H9 (cell line): Measurements from ENCODE around the gene SEMA5A. TPM values are rescaled to one million over a fixed set of nuclear protein-coding genes. Genes with fewer than 3 reads are reported as not detected.

ENCODE experiments used
- DNase-seq: peaks from one replicate; pipeline ENCODE4 v3.0.0-alpha.2; 2017
- H2AFZ ChIP-seq: one replicate; pipeline ENCODE4 v1.6.1; 2013; ENCODE audit warnings: mild to moderate bottlenecking, low read length, control low read depth, moderate library complexity
- H2AK5ac ChIP-seq: 2 replicates; pipeline ENCODE4 v1.6.1; 2013; ENCODE audit warnings: low read length, control low read depth, mixed read lengths; ENCODE audit not compliant: insufficient read length
- H2BK120ac ChIP-seq: one replicate; pipeline ENCODE4 v1.6.1; 2013; ENCODE audit warnings: low read depth, mild to moderate bottlenecking, low read length, control low read depth, inconsistent platforms; ENCODE audit not compliant: poor library complexity, severe bottlenecking
- H2BK12ac ChIP-seq: 2 replicates; pipeline ENCODE4 v1.6.1; 2013; ENCODE audit warnings: low read length, control low read depth, mixed read lengths, low read depth; ENCODE audit not compliant: insufficient read length
- H2BK15ac ChIP-seq: 2 replicates; pipeline ENCODE4 v1.6.1; 2013; ENCODE audit warnings: low read depth, low read length, control low read depth
- H2BK20ac ChIP-seq: one replicate; pipeline ENCODE4 v1.6.1; 2013; ENCODE audit warnings: low read depth, mild to moderate bottlenecking, low read length, control low read depth, inconsistent platforms; ENCODE audit not compliant: poor library complexity, severe bottlenecking
- H2BK5ac ChIP-seq: 2 replicates; pipeline ENCODE4 v1.6.1; 2013; ENCODE audit warnings: low read length, control low read depth, mixed read lengths; ENCODE audit not compliant: insufficient read length
- H3K14ac ChIP-seq: 2 replicates; pipeline ENCODE4 v1.6.1; 2013; ENCODE audit warnings: low read length, control low read depth; ENCODE audit not compliant: insufficient read depth
- H3K18ac ChIP-seq: 2 replicates; pipeline ENCODE4 v1.6.1; 2013; ENCODE audit warnings: low read depth, mild to moderate bottlenecking, mixed read lengths, low read length, control low read depth; ENCODE audit not compliant: insufficient read length
- H3K23ac ChIP-seq: 2 replicates; pipeline ENCODE4 v1.6.1; 2013; ENCODE audit warnings: low read length, control low read depth, mixed read lengths, low read depth; ENCODE audit not compliant: insufficient read length
- H3K23me2 ChIP-seq: 2 replicates; pipeline ENCODE4 v1.6.1; 2013; ENCODE audit warnings: low read depth, mild to moderate bottlenecking, mixed read lengths, low read length, control low read depth; ENCODE audit not compliant: insufficient read length, poor library complexity, severe bottlenecking
- H3K27ac ChIP-seq: 2 replicates; pipeline ENCODE4 v1.5.1; 2013; ENCODE audit warnings: low read length, control low read depth, mixed read lengths, low read depth; ENCODE audit not compliant: insufficient read length
- H3K27me3 ChIP-seq: 2 replicates; pipeline ENCODE4 v1.6.1; 2013; ENCODE audit warnings: low read length, control low read depth, inconsistent platforms; ENCODE audit not compliant: insufficient read depth
- H3K4ac ChIP-seq: 2 replicates; pipeline ENCODE4 v1.6.1; 2013; ENCODE audit warnings: low read depth, mild to moderate bottlenecking, control low read depth, inconsistent platforms, low read length, moderate library complexity
- H3K4me1 ChIP-seq: 2 replicates; pipeline ENCODE4 v1.6.1; 2013; ENCODE audit warnings: low read length, control low read depth, inconsistent platforms; ENCODE audit not compliant: insufficient read depth
- H3K4me2 ChIP-seq: 2 replicates; pipeline ENCODE4 v1.6.1; 2013; ENCODE audit warnings: low read length, control low read depth, mixed read lengths; ENCODE audit not compliant: insufficient read length, insufficient read depth
- H3K56ac ChIP-seq: 2 replicates; pipeline ENCODE4 v1.6.1; 2013; ENCODE audit warnings: low read depth, mild to moderate bottlenecking, mixed read lengths, low read length, control low read depth; ENCODE audit not compliant: insufficient read length
- H3K79me1 ChIP-seq: 2 replicates; pipeline ENCODE4 v1.6.1; 2013; ENCODE audit warnings: low read depth, mild to moderate bottlenecking, moderate library complexity, low read length, control low read depth, inconsistent platforms; ENCODE audit not compliant: insufficient read depth, poor library complexity, severe bottlenecking
- H3K79me2 ChIP-seq: 2 replicates; pipeline ENCODE4 v1.6.1; 2013; ENCODE audit warnings: low read length, control low read depth, inconsistent platforms; ENCODE audit not compliant: insufficient read depth
- H3K9ac ChIP-seq: 2 replicates; pipeline ENCODE4 v1.6.1; 2013; ENCODE audit warnings: low read length, control low read depth, mixed read lengths; ENCODE audit not compliant: insufficient read length; ENCODE audit errors: extremely low read depth
- H3K9me3 ChIP-seq: one replicate; pipeline ENCODE4 v1.6.1; 2013; ENCODE audit warnings: low read depth, low read length, inconsistent platforms; ENCODE audit not compliant: control insufficient read depth
- H3T11ph ChIP-seq: one replicate; pipeline ENCODE4 v1.6.1; 2013; ENCODE audit warnings: mild to moderate bottlenecking, low read length, control low read depth, inconsistent platforms
- H4K20me1 ChIP-seq: one replicate; pipeline ENCODE4 v1.6.1; 2013; ENCODE audit not compliant: control insufficient read depth, insufficient read length, insufficient read depth
- H4K5ac ChIP-seq: 2 replicates; pipeline ENCODE4 v1.6.1; 2013; ENCODE audit warnings: low read depth, mild to moderate bottlenecking, mixed read lengths, low read length, control low read depth; ENCODE audit not compliant: insufficient read length
- H4K8ac ChIP-seq: replicated peaks from 2 replicates; pipeline ENCODE4 v1.6.1; 2013; ENCODE audit warnings: low read length, control low read depth, mixed read lengths, low read depth; ENCODE audit not compliant: insufficient read length
- H4K91ac ChIP-seq: 2 replicates; pipeline ENCODE4 v1.6.1; 2013; ENCODE audit warnings: low read depth, mild to moderate bottlenecking, moderate library complexity, mixed read lengths, low read length, control low read depth; ENCODE audit not compliant: insufficient read length
- H3K27ac Mint-ChIP-seq, 3 experiments: 2 replicates in 2 of 3; 3 replicates in 1 of 3; pipeline ENCODE4 v1.8.0; 2020 to 2021; ENCODE audit warnings: mixed read lengths in 3 of 3, mild to moderate bottlenecking in 1 of 3, moderate library complexity in 1 of 3
- H3K27me3 Mint-ChIP-seq: 2 replicates; pipeline ENCODE4 v1.8.0; 2021; ENCODE audit warnings: low read depth, mild to moderate bottlenecking, moderate library complexity, mixed read lengths
- H3K36me3 Mint-ChIP-seq, 3 experiments: 2 replicates in 2 of 3; 3 replicates in 1 of 3; pipeline ENCODE4 v1.8.0; 2020 to 2021; ENCODE audit warnings: low read depth in 3 of 3, mixed read lengths in 3 of 3; ENCODE audit not compliant: insufficient read depth in 1 of 3
- H3K4me1 Mint-ChIP-seq, 2 experiments: 2 replicates each; pipeline ENCODE4 v1.8.0; 2020; ENCODE audit warnings: mixed read lengths in 2 of 2
- H3K4me3 Mint-ChIP-seq, 2 experiments: 2 replicates in 1 of 2; 3 replicates in 1 of 2; pipeline ENCODE4 v1.8.0; 2020 to 2021; ENCODE audit warnings: mild to moderate bottlenecking in 2 of 2, mixed read lengths in 2 of 2, moderate library complexity in 1 of 2
- H3K9me3 Mint-ChIP-seq, 2 experiments: 2 replicates in 1 of 2; 3 replicates in 1 of 2; pipeline ENCODE4 v1.8.0; 2020; ENCODE audit warnings: mild to moderate bottlenecking in 2 of 2, mixed read lengths in 2 of 2, moderate library complexity in 1 of 2
- WGBS: extraction: QIAGEN DNeasy Blood & Tissue Kit; methylation state at CpG from one replicate; pipeline ENCODE4 v1.1.7; 2013; ENCODE audit warnings: missing lambda C conversion rate, low lambda C conversion rate, mixed read lengths; ENCODE audit not compliant: insufficient read length; ENCODE audit errors: extremely low coverage; 5-methylcytosine and 5-hydroxymethylcytosine counted together
- total RNA-seq: library from RNA; stranded (reverse); gene quantifications from 2 replicates; pipeline ENCODE4 v1.2.1, GENCODE V29; 2021
- TF ChIP-seq, protein P1 (sequence below): fragments of 200-600 bp; sonication (generic); conservative IDR thresholded peaks from 3 replicates; pipeline ENCODE4 v1.8.0; 2021; ENCODE audit warnings: antibody characterized with exemption, mild to moderate bottlenecking

The SEMA5A gene
- total RNA-seq, 1 experiment from 2014 or later: 4.3 TPM

DNA sequence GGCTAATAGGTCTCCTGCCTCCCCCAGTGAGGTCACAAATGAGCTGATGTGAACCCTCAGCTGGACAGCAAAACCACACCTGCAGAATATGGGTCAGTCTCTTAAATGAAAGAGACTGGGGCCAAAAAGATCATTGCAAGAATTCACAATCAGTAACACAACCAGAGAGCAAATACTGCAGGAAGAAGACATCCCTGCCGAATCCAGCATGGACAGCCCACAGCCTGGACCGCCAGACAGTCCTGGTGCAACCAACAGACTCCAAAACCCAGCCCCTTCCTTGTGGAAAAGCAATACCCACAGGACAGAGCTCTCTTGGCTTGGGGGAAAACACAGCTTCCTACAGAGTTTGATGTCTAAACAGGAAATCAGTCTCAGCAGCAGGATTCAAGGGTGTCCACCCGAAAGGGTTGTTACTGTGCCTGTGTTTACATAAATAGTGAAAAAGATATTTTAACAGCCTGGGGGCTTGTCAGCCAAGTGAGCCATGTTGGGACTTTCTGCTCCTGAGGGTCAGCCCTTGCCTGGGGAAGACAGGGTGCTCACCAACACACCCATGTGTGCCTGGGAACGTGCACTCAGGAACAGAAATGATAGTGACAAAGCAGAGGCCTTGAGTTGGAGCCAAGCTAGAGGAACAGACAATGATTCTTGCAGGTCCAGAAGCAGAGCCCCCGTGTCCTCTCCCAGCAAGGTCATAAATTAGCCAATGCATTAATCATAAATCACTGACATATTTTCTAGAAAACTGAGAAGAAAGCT, 106.2 kb downstream of the SEMA5A start:
- no peak overlapping the region for H2AFZ ChIP-seq
- H4K5ac ChIP-seq: no peak overlapping the region
- Mint-ChIP-seq H3K9me3 (peaks cover 7 to 16% of the 10 kb centered on the region in 2 experiments), H3K4me3 (no peak overlapping the region), H3K4me1 (no peaks in the 10 kb centered on the region), H3K36me3 (peaks cover 13% of the 10 kb centered on the region in 3 experiments; a peak in 6 of 7 replicates), H3K27ac (peak overlapping the region in 1 of 3 experiments; percentile 88; a peak in 2 of 7 replicates), H3K27me3 (no peaks in the 10 kb centered on the region)
- TF ChIP-seq, protein P1, sequence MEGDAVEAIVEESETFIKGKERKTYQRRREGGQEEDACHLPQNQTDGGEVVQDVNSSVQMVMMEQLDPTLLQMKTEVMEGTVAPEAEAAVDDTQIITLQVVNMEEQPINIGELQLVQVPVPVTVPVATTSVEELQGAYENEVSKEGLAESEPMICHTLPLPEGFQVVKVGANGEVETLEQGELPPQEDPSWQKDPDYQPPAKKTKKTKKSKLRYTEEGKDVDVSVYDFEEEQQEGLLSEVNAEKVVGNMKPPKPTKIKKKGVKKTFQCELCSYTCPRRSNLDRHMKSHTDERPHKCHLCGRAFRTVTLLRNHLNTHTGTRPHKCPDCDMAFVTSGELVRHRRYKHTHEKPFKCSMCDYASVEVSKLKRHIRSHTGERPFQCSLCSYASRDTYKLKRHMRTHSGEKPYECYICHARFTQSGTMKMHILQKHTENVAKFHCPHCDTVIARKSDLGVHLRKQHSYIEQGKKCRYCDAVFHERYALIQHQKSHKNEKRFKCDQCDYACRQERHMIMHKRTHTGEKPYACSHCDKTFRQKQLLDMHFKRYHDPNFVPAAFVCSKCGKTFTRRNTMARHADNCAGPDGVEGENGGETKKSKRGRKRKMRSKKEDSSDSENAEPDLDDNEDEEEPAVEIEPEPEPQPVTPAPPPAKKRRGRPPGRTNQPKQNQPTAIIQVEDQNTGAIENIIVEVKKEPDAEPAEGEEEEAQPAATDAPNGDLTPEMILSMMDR: no peak
- no peak for DNase-seq
- no peak overlapping the region for H3K18ac ChIP-seq
- H2BK12ac ChIP-seq: no peak overlapping the region
- no peaks in the 10 kb centered on the region for H3K4me1 ChIP-seq
- H4K20me1 ChIP-seq: no peaks in the 10 kb centered on the region
- no peak overlapping the region for H2BK120ac ChIP-seq
- H3K23ac ChIP-seq: no peak overlapping the region
- no peak overlapping the region for H3T11ph ChIP-seq
- no peaks in the 10 kb centered on the region for H3K79me2 ChIP-seq
- no peak overlapping the region for H4K91ac ChIP-seq
- no peak overlapping the region for H3K9ac ChIP-seq
- H3K4ac ChIP-seq: no peak overlapping the region
- no peak overlapping the region for H3K14ac ChIP-seq
- H3K27ac ChIP-seq: no peak overlapping the region
- no peak overlapping the region for H2AK5ac ChIP-seq
- no peaks in the 10 kb centered on the region for H3K27me3 ChIP-seq
- no peaks in the 10 kb centered on the region for H3K9me3 ChIP-seq
- no peak overlapping the region for H2BK20ac ChIP-seq
- no peak overlapping the region for H2BK15ac ChIP-seq
- no peak overlapping the region for H2BK5ac ChIP-seq
- H3K23me2 ChIP-seq: no peaks in the 10 kb centered on the region
- no CpG with 5 or more reads among the region's 5 CpGs for WGBS
- no peak overlapping the region for H3K56ac ChIP-seq
- no peaks in the 10 kb centered on the region for H3K79me1 ChIP-seq
- H4K8ac ChIP-seq: no peak overlapping the region
- H3K4me2 ChIP-seq: no peak overlapping the region
